ENCODE results near the gene DAPK2.

The DAPK2 gene

DNA sequence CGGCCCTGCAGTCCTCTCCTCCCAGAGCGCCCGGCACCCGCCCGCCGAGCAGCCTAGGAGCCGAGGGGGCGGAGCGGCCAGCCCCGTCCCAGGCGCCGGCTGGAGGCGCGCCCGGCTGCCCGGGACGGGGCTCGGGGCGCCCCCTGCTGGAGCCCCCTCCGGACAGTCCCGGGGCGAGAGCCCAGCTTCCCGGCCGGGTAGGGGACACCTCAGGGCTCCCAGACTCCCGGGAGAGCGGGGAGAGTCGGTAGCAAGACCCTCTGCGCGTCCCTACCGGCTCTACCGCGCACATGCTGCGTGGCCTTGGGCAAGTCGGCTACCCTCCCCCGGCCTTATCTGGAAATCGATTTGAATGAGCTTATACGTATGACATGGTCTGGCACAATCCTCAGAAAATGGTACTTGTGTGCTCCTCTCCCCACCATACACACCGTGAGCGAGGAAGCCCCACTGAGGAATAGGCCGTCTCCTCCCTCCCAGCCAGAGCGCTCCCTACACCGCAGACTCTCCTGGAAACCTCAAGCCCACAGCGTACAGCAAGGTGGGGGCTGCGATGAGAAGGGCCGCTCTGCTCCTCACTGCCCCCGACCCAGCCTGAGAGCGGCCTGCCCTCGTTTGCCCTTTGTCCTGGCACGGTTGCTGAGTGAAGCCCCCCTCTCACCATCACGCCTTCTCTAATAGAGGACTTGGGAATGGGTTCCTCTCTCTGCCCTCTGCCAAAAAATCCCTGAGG is at the start of gene DAPK2:
TSS of gene DAPK2 (minus strand) at position 65 of the 733 bp plus-strand sequence. CDS start 6,224 bp downstream, outside the sequence.
- Histone ChIP-seq H3K4me3 (ENCODE audit: low read depth in 1 of 2, low read length in 1 of 2) (peak within 1 kb of the TSS; percentile 76 to 81), H3K4me1 (ENCODE audit: control insufficient read depth in 1 of 2, insufficient read depth in 1 of 2, low read depth in 1 of 2, low read length in 1 of 2) (peaks cover 81 to 86% of the 10 kb centered on the region in 2 experiments), H3K9me3 (no peaks in the 10 kb centered on the region), H3K36me3 (peaks cover 4% of the 10 kb centered on the region), H3K27me3 (no peaks in the 10 kb centered on the region), H3K27ac (peak within 1 kb of the TSS; percentile 92)
- peak; percentile 74 for TF ChIP-seq CTCF (IDR thresholded peaks at IDR 0.05)

DNA sequence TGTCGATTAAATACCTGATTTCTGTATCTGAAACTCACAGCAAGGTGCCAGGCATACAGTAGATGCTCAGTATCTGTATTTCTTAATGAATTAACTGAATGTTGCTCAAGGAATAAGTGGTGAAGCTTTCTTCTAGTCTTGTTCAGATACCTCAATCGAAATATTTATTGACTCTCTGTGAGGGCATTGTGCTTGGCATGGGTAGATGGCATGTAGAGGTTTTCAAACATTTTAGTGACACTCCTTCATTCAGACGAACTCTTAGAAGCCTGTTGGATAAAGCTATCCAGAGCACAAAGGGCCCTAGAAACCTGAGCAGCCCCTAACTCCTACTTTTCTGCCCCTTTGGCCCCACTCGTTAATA is 49.1 kb upstream of the DAPK2 start:
- no peak for TF ChIP-seq CTCF (IDR thresholded peaks at IDR 0.05)
- Histone ChIP-seq H3K4me3 (ENCODE audit: low read depth in 1 of 2, low read length in 1 of 2) (peak overlapping the region; percentile 87 to 95), H3K27me3 (no peaks in the 10 kb centered on the region), H3K36me3 (no peaks in the 10 kb centered on the region), H3K27ac (peak overlapping the region; percentile 95), H3K4me1 (ENCODE audit: control insufficient read depth in 1 of 2, insufficient read depth in 1 of 2, low read depth in 1 of 2, low read length in 1 of 2) (peaks cover 66 to 68% of the 10 kb centered on the region in 2 experiments), H3K9me3 (no peaks in the 10 kb centered on the region)

GRCh38 chr15:64093627-64094417 is 47.5 kb upstream of the DAPK2 start, which contains the start of gene CIAO2A:
TSS of gene CIAO2A (minus strand) at chr15:64093838. CDS start at chr15:64093768, 70 bp downstream.
- Histone ChIP-seq H3K27ac (peak within 1 kb of the TSS; percentile 95), H3K4me3 (ENCODE audit: low read depth in 1 of 2, low read length in 1 of 2) (peak within 1 kb of the TSS; percentile 88 to 95), H3K36me3 (no peaks in the 10 kb centered on the region), H3K9me3 (no peaks in the 10 kb centered on the region), H3K4me1 (ENCODE audit: control insufficient read depth in 1 of 2, insufficient read depth in 1 of 2, low read depth in 1 of 2, low read length in 1 of 2) (peaks cover 82 to 84% of the 10 kb centered on the region in 2 experiments), H3K27me3 (no peaks in the 10 kb centered on the region)
- peak; percentile 57 for TF ChIP-seq CTCF (IDR thresholded peaks at IDR 0.05)

DNA sequence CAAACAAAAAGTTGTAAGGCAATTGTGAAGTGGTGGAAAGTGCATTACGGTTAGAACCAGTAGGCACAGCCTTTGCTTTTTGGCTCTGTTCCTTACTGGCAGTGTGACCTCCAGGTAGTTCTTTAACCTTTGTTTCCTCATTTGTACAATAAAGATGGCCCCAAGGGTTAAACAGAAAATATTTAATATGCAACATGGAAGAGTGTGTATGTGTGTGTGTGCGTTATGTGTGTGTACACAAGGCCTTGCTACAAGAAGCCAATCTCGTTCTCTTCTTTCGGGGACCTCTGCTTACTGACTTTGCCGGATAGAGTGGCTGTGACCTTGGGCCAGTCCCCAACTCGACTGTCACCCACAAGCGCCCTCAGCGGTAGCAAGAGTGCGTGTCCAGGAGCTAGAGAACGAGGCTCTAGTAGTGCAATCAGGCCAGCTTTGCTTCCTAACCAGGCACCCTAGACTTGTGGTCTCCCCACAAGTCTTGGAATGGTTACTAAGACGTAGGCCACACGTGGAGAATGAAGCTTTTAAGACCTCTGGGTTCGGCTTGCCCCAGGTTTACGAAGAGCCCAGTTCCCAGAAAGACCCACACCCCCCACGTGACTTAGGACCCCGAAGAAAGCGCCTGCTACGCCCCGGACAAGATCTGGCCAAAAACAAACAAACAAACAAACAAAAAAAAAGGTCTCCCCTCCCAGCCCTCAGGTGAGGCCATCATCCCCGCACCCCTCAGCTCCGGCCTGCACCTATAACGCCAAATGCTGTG is 46.8 kb upstream of the DAPK2 start:
- H3K27ac ChIP-seq: peak overlapping the region; percentile 95
- peaks cover 87 to 90% of the 10 kb centered on the region in 2 experiments for H3K4me1 ChIP-seq (ENCODE audit: control insufficient read depth in 1 of 2, insufficient read depth in 1 of 2, low read depth in 1 of 2, low read length in 1 of 2)
- H3K4me3 ChIP-seq (ENCODE audit: low read depth in 1 of 2, low read length in 1 of 2): peak overlapping the region; percentile 88 to 95
- no peak for TF ChIP-seq CTCF (IDR thresholded peaks at IDR 0.05)
- H3K36me3 ChIP-seq: no peaks in the 10 kb centered on the region
- H3K9me3 ChIP-seq: no peaks in the 10 kb centered on the region
- H3K27me3 ChIP-seq: no peaks in the 10 kb centered on the region

DNA sequence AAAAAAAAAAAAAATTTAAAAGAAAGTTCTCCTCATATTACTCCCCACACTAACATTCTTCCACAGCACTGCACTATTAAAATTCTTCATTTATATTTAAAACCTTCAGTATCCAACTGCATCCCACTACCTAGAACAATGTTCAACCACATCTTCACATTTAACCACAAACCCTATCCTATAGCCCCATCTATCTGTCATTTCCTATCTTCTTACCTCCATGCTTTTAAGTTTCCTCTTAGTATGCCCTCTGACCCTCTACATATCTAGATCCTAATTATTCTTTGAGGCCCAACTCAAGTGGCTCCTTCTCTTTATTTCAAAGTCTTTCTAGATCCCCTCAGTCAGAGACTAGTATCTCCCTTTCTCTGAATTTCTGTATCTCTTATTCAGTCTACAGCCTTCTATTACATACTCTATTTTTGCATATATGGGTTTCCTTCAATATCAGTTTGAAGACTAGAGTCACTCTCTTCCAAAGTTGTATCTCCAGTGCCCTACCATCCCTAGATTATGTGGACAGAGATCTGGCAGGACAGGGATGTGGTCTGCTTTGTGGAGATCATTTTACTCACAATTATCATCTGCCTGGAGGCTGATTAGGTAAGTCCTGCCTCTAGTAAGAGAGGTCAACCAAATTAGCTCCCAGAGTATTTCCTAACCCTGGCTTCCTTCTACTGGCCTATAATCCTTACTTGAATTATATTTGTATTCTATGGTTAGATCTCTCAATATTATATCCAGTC is 46.0 kb upstream of the DAPK2 start:
- peaks cover 84 to 85% of the 10 kb centered on the region in 2 experiments for H3K4me1 ChIP-seq (ENCODE audit: control insufficient read depth in 1 of 2, insufficient read depth in 1 of 2, low read depth in 1 of 2, low read length in 1 of 2)
- H3K27ac ChIP-seq: peak overlapping the region; percentile 95
- no peaks in the 10 kb centered on the region for H3K9me3 ChIP-seq
- no peaks in the 10 kb centered on the region for H3K36me3 ChIP-seq
- H3K27me3 ChIP-seq: no peaks in the 10 kb centered on the region
- TF ChIP-seq CTCF (IDR thresholded peaks at IDR 0.05): no peak
- H3K4me3 ChIP-seq (ENCODE audit: low read depth in 1 of 2, low read length in 1 of 2): peak overlapping the region; percentile 88 to 95
